Measurements from ENCODE around the gene ADAMTSL5.
"Not testable (repeated sequence)": the region's sequence is repeated elsewhere in the genome, so short reads cannot be mapped to it uniquely, and the experiment has no call there.

ADAMTSL5 gene

DNA sequence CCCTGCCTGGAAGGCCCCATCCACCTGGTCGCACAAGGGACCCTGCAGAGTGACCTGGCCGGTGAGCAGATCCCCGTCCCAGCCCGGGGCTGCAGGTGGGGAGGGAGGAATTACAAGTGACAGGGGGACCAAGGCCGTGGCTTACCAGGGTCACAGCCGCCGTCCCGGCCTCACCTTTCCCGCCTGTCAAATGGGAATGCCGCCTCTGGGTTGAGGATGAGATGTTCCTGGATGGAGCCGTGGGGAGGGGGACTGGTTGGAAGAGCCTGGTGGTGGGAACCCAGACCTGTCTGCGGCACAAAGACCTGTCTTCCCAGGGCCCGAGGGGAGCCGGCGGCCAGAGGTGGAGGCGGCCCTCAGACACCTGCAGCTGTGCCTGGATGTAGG, 16.6 kb upstream of the ADAMTSL5 start:
- no peak for DNase-seq (ENCODE audit: low read depth, low spot score)

DNA sequence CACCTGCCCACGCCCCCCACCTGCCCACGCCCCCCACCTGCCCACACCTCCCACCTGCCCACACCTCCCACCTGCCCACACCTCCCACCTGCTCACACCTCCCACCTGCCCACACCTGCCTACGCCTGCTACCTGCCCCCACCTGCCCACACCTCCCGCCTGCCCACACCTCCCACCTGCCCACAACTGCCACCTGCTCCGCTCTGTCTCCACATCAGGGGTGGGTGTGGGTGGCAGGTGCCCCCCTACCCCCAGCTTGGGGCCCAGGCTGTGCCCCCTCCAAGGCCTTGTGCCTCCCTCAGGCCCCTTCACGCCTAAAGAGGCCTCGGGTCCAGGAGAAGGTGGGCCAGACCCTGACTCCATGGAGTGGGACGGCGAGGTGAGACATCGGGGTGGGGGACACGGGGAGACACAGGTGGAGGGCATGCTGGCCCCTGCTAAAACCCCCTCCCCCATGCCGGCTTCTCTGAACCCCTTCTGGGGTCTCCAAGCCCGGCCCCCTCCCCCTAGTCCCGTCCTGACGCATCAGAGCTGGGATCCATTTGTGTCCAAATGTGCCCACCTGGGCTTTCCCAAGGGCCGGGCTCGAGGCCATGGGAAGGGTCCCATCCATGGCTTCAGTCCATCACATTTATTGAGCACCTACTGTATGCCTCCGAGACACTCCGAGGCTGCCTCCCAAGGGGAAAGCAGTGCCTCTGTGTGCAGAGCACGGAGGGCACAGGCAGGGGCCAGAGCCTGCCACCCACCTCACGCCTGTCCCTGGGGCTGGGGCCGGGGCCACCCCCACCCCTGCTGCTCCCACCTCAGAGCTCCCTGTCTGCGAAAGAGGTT, 16.0 kb upstream of the ADAMTSL5 start:
- DNase-seq (ENCODE audit: low read depth, low spot score), result no peak

DNA sequence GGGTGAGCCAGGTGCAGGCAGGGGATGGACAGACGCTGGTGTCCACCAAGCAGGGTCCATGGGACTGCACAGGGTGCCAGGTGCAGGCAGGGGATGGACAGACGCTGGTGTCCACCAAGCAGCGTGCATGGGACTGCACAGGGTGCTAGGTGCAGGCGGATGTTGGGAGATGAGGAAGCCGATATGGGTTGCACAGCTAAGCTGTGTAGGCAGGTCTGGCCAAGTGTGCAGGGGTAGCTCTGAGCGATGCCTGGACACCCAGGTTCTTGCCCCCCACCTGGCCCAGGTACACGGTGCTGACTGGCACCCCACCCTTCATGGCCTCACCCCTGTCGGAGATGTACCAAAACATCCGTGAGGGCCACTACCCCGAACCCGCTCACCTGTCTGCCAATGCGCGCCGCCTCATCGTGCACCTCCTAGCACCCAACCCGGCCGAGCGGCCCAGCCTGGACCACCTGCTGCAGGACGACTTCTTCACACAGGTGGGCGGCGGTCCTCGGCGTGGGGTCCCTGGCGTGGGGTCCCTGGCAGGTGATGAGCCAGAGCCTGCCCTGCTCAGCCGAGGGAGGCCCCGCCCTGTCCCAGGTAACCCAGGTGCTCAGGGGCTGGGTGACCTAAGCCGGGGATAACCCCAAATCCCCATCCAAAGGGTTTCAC, 15.0 kb upstream of the ADAMTSL5 start:
- DNase-seq (ENCODE audit: low read depth, low spot score), result no peak

DNA sequence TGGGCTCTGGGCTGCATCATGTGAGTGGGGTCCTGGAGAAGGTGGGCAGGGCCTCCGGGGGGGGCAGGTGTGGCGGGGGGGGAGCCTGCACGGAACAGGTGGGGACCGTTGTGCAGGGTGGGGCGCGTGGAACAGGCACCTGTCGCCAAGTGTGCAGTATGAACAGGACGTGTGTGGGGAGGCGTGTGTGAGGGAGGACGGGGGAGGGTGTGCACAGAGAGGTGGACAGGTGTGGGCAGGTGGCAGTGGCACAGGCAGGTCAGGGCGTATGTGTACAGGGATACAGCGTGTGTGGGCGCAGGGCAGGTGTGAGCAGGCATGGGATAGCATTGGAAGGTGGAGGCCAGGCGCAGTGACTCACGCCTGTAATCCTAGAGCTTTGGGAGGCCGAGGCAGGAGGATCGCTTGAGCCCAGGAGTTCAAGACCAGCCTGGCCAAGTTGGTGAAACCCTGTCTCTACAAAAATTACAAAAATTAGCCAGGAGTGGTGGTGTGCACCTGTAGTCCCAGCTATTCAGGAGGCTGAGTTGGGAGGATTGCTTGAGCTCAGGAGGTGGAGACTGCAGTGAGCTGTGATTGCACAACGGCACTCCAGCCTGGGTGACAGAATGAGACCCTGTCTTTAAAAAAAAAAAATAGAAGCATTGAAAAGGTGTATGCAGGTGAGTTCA, 14.3 kb upstream of the ADAMTSL5 start:
- no peak for DNase-seq (ENCODE audit: low read depth, low spot score)

DNA sequence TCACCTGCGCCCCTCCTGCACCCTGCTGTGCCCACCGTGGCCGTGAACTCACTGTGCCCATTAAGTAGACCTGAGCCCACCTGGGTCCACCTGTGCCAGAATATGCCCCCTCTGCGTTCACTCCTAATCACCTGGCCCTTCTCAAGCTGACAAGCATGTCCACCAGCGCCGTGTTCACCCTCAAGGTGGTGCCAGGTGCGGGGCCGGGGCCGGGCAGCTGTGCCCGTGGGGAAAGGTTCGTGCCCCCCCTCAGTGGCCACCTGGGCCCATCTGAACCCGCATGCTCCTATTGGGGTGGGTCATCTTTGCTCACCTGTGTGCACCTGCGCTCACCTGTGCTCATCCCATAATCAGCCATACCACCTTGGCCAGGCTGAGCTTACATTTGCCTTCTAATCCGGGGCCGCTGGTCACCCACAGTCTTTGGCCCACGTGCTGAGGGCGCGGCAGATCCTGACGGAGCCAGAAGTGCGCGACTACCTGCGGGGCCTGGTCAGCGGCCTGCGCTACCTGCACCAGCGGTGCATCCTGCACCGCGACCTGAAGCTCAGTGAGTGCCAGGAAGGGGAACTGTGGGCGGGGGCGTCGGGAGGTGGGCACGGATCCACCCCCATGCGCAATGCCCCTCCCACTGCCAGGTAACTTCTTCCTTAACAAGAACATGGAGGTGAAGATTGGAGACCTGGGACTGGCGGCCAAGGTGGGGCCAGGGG, 13.4 kb upstream of the ADAMTSL5 start:
- DNase-seq (ENCODE audit: low read depth, low spot score), result no peak

DNA sequence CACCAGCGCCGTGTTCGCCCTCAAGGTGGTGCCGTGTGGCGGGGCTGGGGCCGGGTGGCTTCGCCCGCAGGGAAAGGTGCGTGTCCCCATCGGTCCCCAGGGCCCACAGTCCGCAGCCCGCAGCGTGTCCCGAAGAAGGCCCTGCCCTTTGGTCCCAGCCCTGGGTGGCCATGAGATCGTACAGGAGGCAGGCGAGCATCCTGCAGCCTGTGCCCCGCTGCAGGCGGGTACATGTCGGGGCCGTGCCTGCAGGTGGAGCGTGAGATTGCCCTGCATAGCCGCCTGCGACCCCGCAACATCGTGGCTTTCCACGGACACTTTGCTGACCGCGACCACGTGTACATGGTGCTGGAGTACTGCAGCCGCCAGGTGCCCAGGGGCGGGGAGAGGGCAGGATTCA, 12.5 kb upstream of the ADAMTSL5 start:
- DNase-seq (ENCODE audit: low read depth, low spot score), result no peak

DNA sequence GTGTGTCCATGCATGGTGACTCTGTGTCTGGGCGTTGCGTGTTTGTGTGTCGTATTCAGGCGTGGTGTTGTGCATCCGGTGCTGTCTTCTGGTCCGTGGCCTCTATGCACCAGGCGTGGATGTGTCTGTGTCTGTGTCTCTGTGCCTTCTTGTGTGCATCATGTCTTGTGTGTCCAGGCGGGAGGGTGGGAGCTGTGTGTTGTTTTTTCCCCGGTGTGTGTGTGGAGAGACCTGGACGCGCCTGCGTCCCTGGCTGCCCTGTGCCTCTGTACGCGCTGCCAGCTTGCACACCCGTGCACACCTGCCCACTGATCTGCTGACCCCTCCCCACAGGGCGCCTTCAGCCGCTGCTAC, 12.1 kb upstream of the ADAMTSL5 start:
- DNase-seq (ENCODE audit: low read depth, low spot score), result no peak

DNA sequence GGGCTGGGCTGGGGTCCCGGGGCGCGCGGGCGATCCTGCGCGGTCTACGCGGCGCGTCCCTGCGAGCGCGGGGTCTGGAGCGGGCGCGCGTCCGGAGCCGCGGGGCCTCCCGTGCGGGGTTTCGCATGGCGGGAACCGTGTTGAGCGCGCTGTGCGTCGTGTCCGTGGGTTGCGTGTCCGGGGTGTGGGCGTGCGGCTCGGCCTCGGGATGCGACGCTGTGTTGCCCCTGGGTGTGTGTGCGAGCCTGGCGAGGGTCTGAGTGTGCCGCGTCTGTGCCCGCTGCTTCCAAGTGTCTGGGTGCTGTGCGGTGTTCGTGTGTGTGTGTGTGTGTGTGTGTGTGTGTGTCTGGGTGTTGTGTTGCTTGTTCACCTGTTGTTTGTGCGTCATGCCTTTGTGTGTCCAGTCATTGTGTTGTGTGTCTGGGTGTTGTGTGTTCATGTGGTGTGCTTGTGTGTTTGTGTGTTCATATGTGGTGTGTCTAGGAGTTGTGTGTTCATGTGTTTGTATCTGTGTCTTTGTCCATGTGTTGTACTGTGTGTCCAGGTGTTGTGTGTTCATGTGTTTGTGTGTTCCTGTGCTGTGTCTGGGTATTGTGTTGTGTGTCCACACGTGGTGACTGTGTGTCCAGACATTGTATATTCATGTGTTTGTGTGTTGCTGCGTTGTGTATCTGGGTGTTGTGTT, 11.6 kb upstream of the ADAMTSL5 start:
- DNase-seq (ENCODE audit: low read depth, low spot score), result no peak

DNA sequence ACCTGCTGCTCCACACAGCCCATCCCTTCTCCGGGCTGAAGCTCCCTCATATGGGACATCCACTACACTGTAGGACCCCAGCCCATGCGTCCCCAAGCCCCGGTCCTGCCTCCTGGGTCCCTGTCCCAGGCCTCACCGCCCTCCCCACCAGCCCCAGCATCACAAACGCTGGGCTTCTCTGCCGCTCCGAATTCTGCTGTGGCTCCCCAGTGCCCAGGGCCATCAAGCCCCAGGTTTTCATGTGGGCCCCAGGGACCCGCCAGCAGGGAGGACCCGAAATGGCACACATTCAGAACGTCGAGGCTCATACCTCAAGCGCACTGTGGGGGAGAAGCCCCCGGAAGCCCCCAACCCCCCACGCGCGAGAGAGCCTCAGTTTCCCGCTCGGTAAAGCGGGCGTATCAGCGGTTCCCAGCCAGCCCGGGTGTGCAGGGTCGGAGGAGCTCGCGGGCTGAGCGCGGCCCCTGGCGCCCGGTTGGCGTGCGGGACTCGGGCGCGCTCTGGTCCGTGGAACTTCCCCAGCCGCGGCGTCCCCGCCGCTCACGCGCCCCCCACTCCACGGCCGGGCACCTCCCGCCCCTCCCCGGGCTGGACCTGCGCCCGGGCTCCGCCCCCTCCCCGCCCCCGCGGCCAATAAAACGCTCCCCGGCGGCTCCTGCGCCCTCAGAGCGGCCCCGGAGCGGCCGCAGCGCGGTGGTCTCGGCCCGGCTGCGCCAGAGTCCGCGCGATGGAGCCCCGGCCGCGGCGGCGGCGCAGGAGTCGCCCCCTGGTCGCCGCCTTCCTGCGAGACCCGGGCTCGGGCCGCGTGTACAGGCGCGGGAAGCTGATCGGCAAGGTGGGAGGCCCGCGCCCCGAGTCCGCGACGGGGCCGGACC, 10.8 kb upstream of the ADAMTSL5 start, which contains the start of gene PLK5:
TSS of gene PLK5 (plus strand) at position 666 of the 875 bp plus-strand sequence. CDS start 2,920 bp downstream, outside the sequence.
- DNase-seq (ENCODE audit: low read depth, low spot score), result no peak

DNA sequence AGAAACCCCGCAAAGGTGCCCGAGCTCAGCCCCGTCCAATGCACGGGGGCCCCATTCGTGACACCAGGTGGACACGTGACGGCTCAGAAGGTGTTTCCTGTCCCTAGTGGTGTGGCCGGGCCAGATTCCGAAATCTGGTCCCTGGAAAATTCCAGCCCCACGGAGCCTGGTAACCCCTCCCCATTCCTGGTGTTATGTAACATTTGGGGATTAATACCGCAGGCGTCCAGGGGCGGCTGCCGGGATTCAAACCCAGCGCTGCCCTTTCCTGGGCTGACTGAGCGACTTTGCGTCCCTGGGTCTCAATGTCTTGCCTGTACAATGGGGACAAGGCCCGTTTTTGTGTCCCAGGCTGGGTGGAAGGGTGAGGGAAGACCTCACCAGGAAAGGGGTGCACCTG, 10.0 kb upstream of the ADAMTSL5 start:
- DNase-seq (ENCODE audit: low read depth, low spot score), result no peak

DNA sequence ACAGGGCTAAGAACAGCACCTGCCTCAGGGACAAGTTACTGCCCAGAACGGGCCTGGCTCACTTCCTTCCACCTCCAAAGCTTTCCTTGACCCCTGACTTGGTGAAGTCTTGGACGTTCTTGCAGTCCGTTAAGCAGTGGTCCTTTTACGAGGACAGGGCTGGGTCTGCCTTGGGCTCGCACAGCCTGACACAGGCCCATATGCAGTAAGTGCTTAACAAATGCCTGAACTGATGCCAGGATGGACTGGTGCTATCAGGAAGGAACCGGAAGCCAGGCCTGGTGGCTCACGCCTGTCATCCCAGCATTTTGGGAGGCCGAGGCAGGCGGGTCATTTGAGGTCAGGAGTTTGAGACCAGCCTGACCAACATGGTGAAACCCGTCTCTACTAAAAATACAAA, 9.2 kb upstream of the ADAMTSL5 start:
- no peak for DNase-seq (ENCODE audit: low read depth, low spot score)

DNA sequence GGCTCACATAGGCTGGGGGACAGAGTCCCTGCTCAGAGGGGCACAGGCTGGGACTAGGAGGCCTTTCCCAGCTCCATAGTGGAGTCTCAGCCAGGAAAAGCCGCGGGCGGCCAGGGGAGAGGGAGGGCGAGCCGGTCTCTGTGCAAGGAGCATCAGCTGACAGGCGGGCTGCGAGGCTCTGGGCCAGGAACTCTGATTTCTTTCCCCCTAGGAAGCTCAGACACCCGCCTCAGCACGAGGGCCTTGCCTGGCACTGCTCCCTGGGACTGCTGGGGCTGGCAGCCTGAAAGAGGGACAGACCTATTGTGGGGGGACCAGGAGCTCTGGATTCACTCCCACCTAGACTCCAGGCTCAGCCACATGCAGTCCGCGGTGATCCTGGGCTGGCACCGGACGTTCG, 8.8 kb upstream of the ADAMTSL5 start:
- DNase-seq (ENCODE audit: low read depth, low spot score), result no peak

DNA sequence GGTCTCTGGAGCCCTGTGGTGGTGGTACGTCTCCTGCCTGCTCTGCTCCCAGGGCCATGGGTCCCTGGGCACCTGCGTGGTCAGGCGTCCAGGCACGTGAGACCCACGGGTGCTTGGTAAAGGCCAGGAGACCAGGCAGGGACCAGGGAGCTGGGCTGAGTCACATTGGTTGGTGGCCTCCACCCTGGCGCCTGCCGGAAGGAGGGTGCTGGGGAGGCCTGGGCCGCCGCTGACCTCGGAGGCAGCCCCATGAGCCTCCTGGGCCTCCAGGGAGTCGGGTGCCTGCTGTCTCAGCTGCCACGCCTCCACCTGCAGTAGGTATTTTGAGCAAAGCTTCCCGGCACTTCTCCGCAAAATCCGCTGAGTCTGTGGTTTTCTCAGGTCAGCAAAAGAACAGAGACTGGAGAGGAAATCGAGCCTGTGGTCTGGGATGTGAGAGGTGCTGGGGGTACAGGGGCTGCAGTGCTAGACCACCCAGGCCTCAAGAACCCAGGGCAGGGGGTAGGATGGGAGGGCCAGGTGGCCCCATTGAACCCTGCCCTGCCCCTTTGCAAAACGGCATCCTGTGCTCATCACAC, 7.5 kb upstream of the ADAMTSL5 start:
- no peak for DNase-seq (ENCODE audit: low read depth, low spot score)

DNA sequence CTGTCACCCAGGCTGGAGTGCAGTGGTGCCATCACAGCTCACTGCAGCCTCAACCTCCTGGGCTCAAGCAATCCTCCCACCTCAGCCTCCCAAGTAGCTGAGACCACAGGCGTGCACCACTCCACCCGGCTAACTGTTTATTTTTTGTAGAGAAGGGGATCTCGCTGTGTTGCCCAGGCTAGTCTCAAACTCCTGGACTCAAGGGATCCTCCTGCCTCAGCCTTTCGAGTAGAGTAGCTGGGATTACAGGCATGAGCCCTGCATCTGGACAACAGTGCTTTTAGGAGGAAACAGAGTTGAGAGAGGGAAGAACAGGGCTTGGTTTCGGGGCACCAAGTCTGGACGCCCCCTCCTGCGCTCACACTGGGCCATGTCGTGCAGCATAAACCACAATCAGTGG, 7.0 kb upstream of the ADAMTSL5 start:
- DNase-seq (ENCODE audit: low read depth, low spot score), result not testable (repeated sequence)

DNA sequence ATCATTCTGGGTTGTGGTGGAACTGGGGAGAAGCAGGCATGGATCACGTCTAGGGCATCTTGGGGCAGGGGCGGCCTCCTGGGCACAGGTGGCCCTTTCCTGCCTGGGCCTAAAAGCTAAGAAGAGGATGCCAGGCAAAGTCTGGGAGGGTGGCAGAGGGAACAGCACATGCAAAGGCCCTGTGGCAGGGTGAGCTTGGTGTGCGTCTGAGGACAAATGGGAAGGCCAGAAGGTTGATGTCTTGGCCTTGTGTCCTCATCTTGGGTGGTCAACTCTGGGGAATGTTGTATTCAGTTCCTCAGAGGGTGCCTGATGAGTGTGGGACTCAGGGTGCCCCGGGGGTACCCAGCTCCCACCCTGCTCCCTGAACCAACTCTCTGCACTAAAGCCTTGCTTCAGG, 5.7 kb upstream of the ADAMTSL5 start:
- DNase-seq (ENCODE audit: low read depth, low spot score), result no peak

DNA sequence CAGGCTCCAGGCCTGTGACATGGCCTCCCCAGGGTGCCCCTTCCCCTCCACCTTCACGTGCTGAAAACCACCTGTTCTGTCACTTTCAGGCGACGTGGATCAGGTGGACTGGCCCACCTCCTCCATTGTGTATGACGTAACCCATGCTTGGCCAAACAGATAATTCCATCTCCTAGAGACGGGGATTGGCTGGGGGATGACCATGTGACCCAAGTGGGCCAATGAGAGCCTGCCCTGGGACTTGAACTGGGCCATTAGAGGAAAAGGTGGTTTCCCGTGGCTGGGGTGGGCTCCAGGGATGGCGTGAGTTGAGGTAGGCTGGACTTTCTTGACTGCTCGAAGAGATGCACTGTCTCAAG, 3.6 kb upstream of the ADAMTSL5 start:
- DNase-seq (ENCODE audit: low read depth, low spot score), result no peak

DNA sequence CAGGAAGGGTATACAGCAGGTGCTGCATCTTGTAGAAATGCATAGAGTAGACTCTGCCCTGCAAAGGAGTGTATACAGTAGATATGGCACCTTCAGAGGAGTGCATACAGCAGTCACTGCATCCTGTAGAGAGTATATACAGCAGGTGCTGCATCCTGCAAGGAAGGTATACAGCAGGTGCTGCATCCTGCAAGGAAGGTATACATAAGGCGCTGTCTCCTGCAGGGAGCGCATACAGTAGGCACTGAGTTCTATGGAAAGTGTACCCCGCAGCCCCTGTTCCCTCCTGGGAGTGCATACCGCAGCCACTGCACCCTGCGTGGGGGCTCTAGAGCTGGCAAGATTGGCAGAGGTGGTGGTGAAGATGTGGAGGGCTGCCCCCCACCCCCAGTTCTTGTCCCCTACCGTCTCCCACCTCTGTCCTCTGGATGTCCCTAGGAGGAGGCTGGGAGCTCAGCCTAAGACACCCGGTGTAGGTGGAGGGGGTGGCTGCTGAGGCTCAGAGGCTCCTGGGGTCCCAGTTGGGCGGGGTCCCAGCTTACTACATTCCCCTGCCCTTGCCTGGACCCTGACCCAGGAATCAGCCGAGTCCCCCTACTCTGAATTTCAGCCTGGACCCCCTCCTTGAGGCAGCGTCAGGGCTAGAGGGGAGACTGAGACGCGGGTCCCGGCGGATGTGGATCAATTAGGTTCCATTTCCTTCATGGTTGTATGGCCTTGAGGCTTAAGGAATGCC, 2.3 kb upstream of the ADAMTSL5 start:
- DNase-seq (ENCODE audit: low read depth, low spot score), result no peak

DNA sequence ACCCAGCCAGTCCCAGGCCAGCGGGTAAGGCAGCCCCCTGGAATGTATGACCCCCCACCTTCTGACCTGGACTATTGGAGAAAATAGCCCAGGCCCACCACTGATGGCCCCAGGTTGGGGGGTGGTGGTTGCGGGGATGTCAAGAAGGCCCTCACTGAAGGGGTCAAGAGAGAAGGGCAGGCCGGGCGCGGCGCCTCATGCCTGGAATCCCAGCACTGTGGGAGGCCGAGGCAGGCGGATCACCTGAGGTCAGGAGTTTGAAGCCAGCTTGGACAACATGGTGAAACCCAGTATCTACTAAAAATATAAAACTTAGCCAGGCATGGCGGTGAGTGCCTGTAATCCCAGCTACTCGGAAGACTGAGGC, 1.5 kb upstream of the ADAMTSL5 start:
- DNase-seq (ENCODE audit: low read depth, low spot score), result no peak

DNA sequence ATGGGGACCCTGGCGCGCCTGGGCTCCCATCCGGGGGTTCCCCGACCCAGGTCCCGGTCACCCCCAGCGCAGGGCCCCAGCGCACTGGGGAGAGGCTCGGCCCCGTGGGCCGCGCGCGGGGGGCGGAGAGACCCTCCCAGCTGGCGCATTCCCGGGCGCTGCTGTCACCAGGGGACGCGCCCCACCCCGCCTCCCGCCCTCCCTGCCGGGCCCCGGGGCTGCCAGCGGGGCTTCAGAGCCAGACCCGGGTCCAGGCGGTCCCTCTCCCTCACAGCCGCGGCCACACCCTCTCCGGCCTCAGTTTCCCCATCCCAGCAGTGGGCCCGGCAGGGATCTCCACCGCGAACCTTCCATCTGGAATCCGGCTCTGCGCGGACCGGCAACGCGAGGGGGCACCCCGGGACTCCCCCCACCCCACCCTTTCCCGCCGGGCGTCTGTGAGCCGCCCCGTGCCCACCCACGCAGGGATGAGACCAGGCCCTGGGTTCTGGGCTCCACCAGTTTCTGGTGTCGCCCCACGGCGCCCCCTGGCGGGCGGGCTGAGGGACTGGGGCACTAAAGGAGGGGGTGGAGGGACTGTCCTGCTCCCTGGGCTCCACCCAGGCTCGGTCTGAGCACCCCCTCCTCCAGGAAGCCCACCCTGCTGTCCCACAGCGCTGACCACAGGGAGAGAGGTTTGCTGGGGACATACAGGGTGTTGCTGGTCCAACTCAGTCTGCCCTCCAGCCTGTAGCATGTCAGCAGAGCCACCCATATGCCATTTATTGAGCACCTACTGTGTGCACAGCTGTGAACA, 878 bp upstream of the ADAMTSL5 start:
- no peak for DNase-seq (ENCODE audit: low read depth, low spot score)
